Vagina (tissue), 2 donors: ENCODE measurements around the gene ZNF777.

ENCODE experiments used
- POLR2AphosphoS5 ChIP-seq, 2 donors: sonication (generic); formaldehyde crosslinking; IDR thresholded peaks; one replicate each; pipeline ENCODE4 v1.9.0; 2017; ENCODE audit warnings: antibody characterized with exemption in 2 of 2, mild to moderate bottlenecking in 2 of 2, low read depth in 1 of 2; ENCODE audit not compliant: insufficient read depth in 1 of 2
- TF ChIP-seq, protein P1 (sequence below), 3 experiments: fragments of 450-650 bp in 2 of 3; fragments of 200-600 bp in 1 of 3; sonication (generic) in 1 of 3; IDR thresholded peaks; one replicate each; pipeline ENCODE4 v1.5.1; 2017 to 2019; ENCODE audit warnings: antibody characterized with exemption in 3 of 3, mild to moderate bottlenecking in 2 of 3, moderate library complexity in 2 of 3

DNA sequence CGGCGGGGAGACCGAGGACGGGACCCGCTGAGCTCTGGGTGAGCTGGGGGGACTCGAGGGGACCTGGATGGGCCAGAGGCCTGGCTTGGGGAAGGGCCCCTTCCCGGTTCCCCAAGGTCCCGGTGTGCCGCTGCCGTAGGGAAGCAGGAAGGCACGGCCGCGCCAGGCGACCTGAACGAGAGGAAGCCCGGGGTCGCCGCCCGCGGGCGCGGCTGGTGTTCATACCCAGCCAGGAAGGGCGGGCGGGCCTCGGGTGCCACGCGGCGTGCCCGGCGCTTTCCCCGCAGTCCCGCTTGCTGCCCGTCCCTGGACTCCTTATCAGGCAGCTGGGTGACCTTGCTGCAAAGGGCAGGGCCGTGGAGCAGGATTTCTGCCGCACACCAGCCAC, 38.0 kb downstream of the ZNF777 start:
- TF ChIP-seq POLR2AphosphoS5 (IDR thresholded peaks at IDR 0.05; ENCODE audit: insufficient read depth in 1 of 2, low read depth in 1 of 2): no peak
- TF ChIP-seq, protein P1, sequence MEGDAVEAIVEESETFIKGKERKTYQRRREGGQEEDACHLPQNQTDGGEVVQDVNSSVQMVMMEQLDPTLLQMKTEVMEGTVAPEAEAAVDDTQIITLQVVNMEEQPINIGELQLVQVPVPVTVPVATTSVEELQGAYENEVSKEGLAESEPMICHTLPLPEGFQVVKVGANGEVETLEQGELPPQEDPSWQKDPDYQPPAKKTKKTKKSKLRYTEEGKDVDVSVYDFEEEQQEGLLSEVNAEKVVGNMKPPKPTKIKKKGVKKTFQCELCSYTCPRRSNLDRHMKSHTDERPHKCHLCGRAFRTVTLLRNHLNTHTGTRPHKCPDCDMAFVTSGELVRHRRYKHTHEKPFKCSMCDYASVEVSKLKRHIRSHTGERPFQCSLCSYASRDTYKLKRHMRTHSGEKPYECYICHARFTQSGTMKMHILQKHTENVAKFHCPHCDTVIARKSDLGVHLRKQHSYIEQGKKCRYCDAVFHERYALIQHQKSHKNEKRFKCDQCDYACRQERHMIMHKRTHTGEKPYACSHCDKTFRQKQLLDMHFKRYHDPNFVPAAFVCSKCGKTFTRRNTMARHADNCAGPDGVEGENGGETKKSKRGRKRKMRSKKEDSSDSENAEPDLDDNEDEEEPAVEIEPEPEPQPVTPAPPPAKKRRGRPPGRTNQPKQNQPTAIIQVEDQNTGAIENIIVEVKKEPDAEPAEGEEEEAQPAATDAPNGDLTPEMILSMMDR (IDR thresholded peaks at IDR 0.05): no peak
